Measurements from ENCODE around the gene ELK3. TPM values are rescaled to one million over a fixed set of nuclear protein-coding genes. Genes with fewer than 3 reads are reported as not detected.
A peak's percentile ranks its signal among the peaks of the same experiment; 100 is the strongest.

The ELK3 gene
- polyA plus RNA-seq, 3 donors: 12.1 to 14.9 (median 14.6) TPM

GRCh38 chr12:96274331-96274730 lies 80.2 kb downstream of the ELK3 start:
- no peaks in the 10 kb centered on the region for H3K4me1 Mint-ChIP-seq
- no peaks in the 10 kb centered on the region for H3K79me2 ChIP-seq (ENCODE audit: insufficient read depth, low read length)
- H3K27ac ChIP-seq (ENCODE audit: low read depth in 1 of 2, low read length in 2 of 2): no peak overlapping the region
- H3K36me3 ChIP-seq (replicated peaks in 1 of 2; ENCODE audit: control insufficient read depth in 1 of 2, insufficient read depth in 2 of 2, low read length in 2 of 2): peaks cover 41 to 93% of the 10 kb centered on the region in 2 donors
- no peaks in the 10 kb centered on the region for H3K4me1 ChIP-seq (ENCODE audit: control insufficient read depth in 1 of 2, insufficient read depth in 2 of 2, low read length in 2 of 2)
- no peaks in the 10 kb centered on the region for H3K9me3 ChIP-seq (replicated peaks in 1 of 2; ENCODE audit: control insufficient read depth in 1 of 2, insufficient read depth in 1 of 2, low read length in 2 of 2)
- no peak overlapping the region for H2AFZ ChIP-seq (ENCODE audit: insufficient read depth, low read depth, low read length, poor library complexity, severe bottlenecking)
- peaks cover 27% of the 10 kb centered on the region for H4K20me1 ChIP-seq (ENCODE audit: insufficient read depth, low read length)
- peaks cover 0 to 2% (median 0%) of the 10 kb centered on the region in 3 donors for H3K27me3 Mint-ChIP-seq (ENCODE audit: low read depth in 3 of 3)
- TF ChIP-seq CTCF (IDR thresholded peaks at IDR 0.05): no peak
- peaks cover 61 to 74% of the 10 kb centered on the region in 2 donors for H3K36me3 Mint-ChIP-seq
- no peak overlapping the region for H3K4me2 ChIP-seq (replicated peaks; ENCODE audit: extremely low read depth, low read length, poor library complexity, severe bottlenecking)
- no peak for DNase-seq
- no peaks in the 10 kb centered on the region for H3K9me3 Mint-ChIP-seq
- no peak overlapping the region for H3K4me3 Mint-ChIP-seq
- H3K27me3 ChIP-seq (ENCODE audit: control insufficient read depth in 2 of 2, insufficient read depth in 2 of 2, low read length in 2 of 2): no peaks in the 10 kb centered on the region
- H3K27ac Mint-ChIP-seq: no peak overlapping the region
- H3K9ac ChIP-seq (ENCODE audit: insufficient read depth, low read length, poor library complexity, severe bottlenecking): no peak overlapping the region
- no peak overlapping the region for H3K4me3 ChIP-seq (replicated peaks in 1 of 3; ENCODE audit: low read depth in 2 of 3, low read length in 3 of 3)
- intact Hi-C loops (cut with micrococcal nuclease): no loop called here

GRCh38 chr12:96285158-96285557 lies 91.0 kb downstream of the ELK3 start:
- intact Hi-C loops (cut with micrococcal nuclease): no loop called here
- Histone ChIP-seq H3K27me3 (ENCODE audit: control insufficient read depth in 2 of 2, insufficient read depth in 2 of 2, low read length in 2 of 2) (no peaks in the 10 kb centered on the region), H3K79me2 (ENCODE audit: insufficient read depth, low read length) (no peaks in the 10 kb centered on the region), H3K4me1 (ENCODE audit: control insufficient read depth in 1 of 2, insufficient read depth in 2 of 2, low read length in 2 of 2) (no peaks in the 10 kb centered on the region), H3K27ac (ENCODE audit: low read depth in 1 of 2, low read length in 2 of 2) (no peak overlapping the region), H3K9me3 (replicated peaks in 1 of 2; ENCODE audit: control insufficient read depth in 1 of 2, insufficient read depth in 1 of 2, low read length in 2 of 2) (no peaks in the 10 kb centered on the region), H3K36me3 (replicated peaks in 1 of 2; ENCODE audit: control insufficient read depth in 1 of 2, insufficient read depth in 2 of 2, low read length in 2 of 2) (peaks cover 91 to 98% of the 10 kb centered on the region in 2 donors), H2AFZ (ENCODE audit: insufficient read depth, low read depth, low read length, poor library complexity, severe bottlenecking) (no peak overlapping the region), H3K4me2 (replicated peaks; ENCODE audit: extremely low read depth, low read length, poor library complexity, severe bottlenecking) (no peak overlapping the region), H4K20me1 (ENCODE audit: insufficient read depth, low read length) (no peaks in the 10 kb centered on the region), H3K9ac (ENCODE audit: insufficient read depth, low read length, poor library complexity, severe bottlenecking) (no peak overlapping the region), H3K4me3 (replicated peaks in 1 of 3; ENCODE audit: low read depth in 2 of 3, low read length in 3 of 3) (no peak overlapping the region)
- H3K4me1 Mint-ChIP-seq: peaks cover 2% of the 10 kb centered on the region
- no peaks in the 10 kb centered on the region for H3K27me3 Mint-ChIP-seq (ENCODE audit: low read depth in 3 of 3)
- TF ChIP-seq CTCF (IDR thresholded peaks at IDR 0.05): no peak
- peak overlapping the region in 1 of 7 donors; percentile 15 for H3K27ac Mint-ChIP-seq
- no peaks in the 10 kb centered on the region for H3K9me3 Mint-ChIP-seq
- H3K36me3 Mint-ChIP-seq: peaks cover 69 to 86% of the 10 kb centered on the region in 2 donors
- no peak for DNase-seq
- H3K4me3 Mint-ChIP-seq: no peak overlapping the region

Measured in CD14-positive monocyte (primary cell).